Heart left ventricle (tissue), 16 donors: ENCODE results near the gene ADCY10. TPM values are rescaled to one million over a fixed set of nuclear protein-coding genes. Genes with fewer than 3 reads are reported as not detected.

Source experiments
- ATAC-seq, 4 donors: fragments of 200-7000 bp; cut with Tn5 transposase; one replicate each; pipeline ENCODE4 v1.9.1; 2020 to 2022; ENCODE audit warnings: moderate library complexity in 4 of 4, mild to moderate bottlenecking in 3 of 4, moderate number of reproducible peaks in 1 of 4
- DNase-seq, 5 donors: peaks; one replicate each; pipeline ENCODE4 v3.0.0-alpha.2; 2020
- H3K27ac ChIP-seq, 12 donors: fragments of 200-600 bp; sonication (generic) in 4 of 12; one replicate each; pipeline versions ENCODE4 v1.5.0 to v1.8.0; 2016 to 2022; ENCODE audit warnings: mild to moderate bottlenecking in 2 of 12
- H3K27me3 ChIP-seq, 9 donors: fragments of 200-600 bp; sonication (generic) in 2 of 9; one replicate each; pipeline versions ENCODE4 v1.5.1 to v1.8.0; 2016 to 2022; ENCODE audit warnings: mild to moderate bottlenecking in 3 of 9
- H3K36me3 ChIP-seq, 9 donors: fragments of 200-600 bp; sonication (generic) in 2 of 9; one replicate each; pipeline versions ENCODE4 v1.5.0 to v1.8.0; 2018 to 2022; ENCODE audit warnings: mild to moderate bottlenecking in 2 of 9
- H3K4me1 ChIP-seq, 12 donors: fragments of 200-600 bp; sonication (generic) in 4 of 12; one replicate each; pipeline versions ENCODE4 v1.5.0 to v1.8.0; 2016 to 2022; ENCODE audit warnings: mild to moderate bottlenecking in 3 of 12
- H3K4me3 ChIP-seq, 12 donors: fragments of 200-600 bp; sonication (generic) in 4 of 12; one replicate each; pipeline versions ENCODE4 v1.5.0 to v1.8.0; 2017 to 2022; ENCODE audit warnings: mild to moderate bottlenecking in 9 of 12, moderate library complexity in 4 of 12
- H3K9me3 ChIP-seq, 12 donors: fragments of 200-600 bp; sonication (generic) in 4 of 12; one replicate each; pipeline versions ENCODE4 v1.5.0 to v1.8.0; 2016 to 2022; ENCODE audit warnings: mild to moderate bottlenecking in 1 of 12
- CTCF ChIP-seq, 12 donors: fragments of 200-600 bp; sonication (generic) in 4 of 12; IDR thresholded peaks; one replicate each; pipeline versions ENCODE4 v1.5.0 to v1.8.0; 2018 to 2022; ENCODE audit warnings: antibody characterized with exemption in 12 of 12, mild to moderate bottlenecking in 5 of 12
- POLR2A ChIP-seq, 2 donors: fragments of 450-650 bp; IDR thresholded peaks; one replicate each; pipeline ENCODE4 v1.6.1; 2017; ENCODE audit warnings: antibody characterized with exemption in 2 of 2, mild to moderate bottlenecking in 2 of 2, moderate library complexity in 2 of 2
- WGBS, 4 donors: extraction: QIAGEN DNeasy Blood & Tissue Kit in 2 of 4; methylation state at CpG; one replicate each; pipeline versions ENCODE4 v1.1.5 to v1.1.7; 2013 to 2018; 5-methylcytosine and 5-hydroxymethylcytosine counted together
- intact Hi-C, 10 donors: fragments of 100-400 bp; cut with DNase I; formaldehyde crosslinking; loops; one replicate each; pipeline versions ENCODE4 v1.11.1 to v1.14.2; 2022
- long read RNA-seq, 3 donors: library from polyadenylated mRNA; unstranded; transcript quantifications; one replicate each; pipeline ENCODE4 v2.0.0, GENCODE V29; 2020 to 2021
- polyA plus RNA-seq, 2 donors: library from polyadenylated mRNA; stranded (reverse); fragments of 200-250 nt; gene quantifications; one replicate each; pipeline ENCODE4 v1.2.3, GENCODE V29; 2013
- total RNA-seq, 9 donors: library from RNA; depleted of rRNA in 2 of 9; stranded (reverse); fragments of >200 nt in 2 of 9; fragmentation: NEBNext Ultra II Directional in 3 of 9; extraction: Animal tissue kit (Norgen Biotek cat#: 25700) in 3 of 9; gene quantifications; one replicate each; pipeline versions ENCODE4 v1.1.0 to v1.2.4, GENCODE V29; 2016 to 2023
- donor health status: ischemic (EF 13 %, LVEDD 7.1; RV severe dilation, severe dysfunction).
- donor health status: healthy with polysubstance abuse.
- donor health status: DM: no; HTN: yes; CAD: no.
- donor health status: DM: no; HTN: no; CAD: no.
- donor health status: ischemic (EF 25% LVEDD 6.9; RV normal size, moderate dysfunction).
- donor health status: ischemic (EF 25% LVEDD 5.7; RV mildly dilated, moderate dysfunction).
- donor health status: healthy.
- donor health status: DM: yes; HTN: yes; CAD: no.
- donor health status: ischemic (EF 35%, LVEDD 5.7; RV mildly dilated, moderate dysfunction).
- donor health status: nonischemic (EF 11% LVEDD 7.7; RV severe dilation, severe dysfunction).
- donor health status: DM: yes; HTN: yes; CAD: no.
- donor health status: PGD.
- donor health status: ischemic (EF 29% LVEDD 5.4; RV normal size, mild dysfunction).
- donor health status: nonischemic (EF 23%, LVEDD 6.1; RV moderate dilation, normal function).

The ADCY10 gene, protein sequence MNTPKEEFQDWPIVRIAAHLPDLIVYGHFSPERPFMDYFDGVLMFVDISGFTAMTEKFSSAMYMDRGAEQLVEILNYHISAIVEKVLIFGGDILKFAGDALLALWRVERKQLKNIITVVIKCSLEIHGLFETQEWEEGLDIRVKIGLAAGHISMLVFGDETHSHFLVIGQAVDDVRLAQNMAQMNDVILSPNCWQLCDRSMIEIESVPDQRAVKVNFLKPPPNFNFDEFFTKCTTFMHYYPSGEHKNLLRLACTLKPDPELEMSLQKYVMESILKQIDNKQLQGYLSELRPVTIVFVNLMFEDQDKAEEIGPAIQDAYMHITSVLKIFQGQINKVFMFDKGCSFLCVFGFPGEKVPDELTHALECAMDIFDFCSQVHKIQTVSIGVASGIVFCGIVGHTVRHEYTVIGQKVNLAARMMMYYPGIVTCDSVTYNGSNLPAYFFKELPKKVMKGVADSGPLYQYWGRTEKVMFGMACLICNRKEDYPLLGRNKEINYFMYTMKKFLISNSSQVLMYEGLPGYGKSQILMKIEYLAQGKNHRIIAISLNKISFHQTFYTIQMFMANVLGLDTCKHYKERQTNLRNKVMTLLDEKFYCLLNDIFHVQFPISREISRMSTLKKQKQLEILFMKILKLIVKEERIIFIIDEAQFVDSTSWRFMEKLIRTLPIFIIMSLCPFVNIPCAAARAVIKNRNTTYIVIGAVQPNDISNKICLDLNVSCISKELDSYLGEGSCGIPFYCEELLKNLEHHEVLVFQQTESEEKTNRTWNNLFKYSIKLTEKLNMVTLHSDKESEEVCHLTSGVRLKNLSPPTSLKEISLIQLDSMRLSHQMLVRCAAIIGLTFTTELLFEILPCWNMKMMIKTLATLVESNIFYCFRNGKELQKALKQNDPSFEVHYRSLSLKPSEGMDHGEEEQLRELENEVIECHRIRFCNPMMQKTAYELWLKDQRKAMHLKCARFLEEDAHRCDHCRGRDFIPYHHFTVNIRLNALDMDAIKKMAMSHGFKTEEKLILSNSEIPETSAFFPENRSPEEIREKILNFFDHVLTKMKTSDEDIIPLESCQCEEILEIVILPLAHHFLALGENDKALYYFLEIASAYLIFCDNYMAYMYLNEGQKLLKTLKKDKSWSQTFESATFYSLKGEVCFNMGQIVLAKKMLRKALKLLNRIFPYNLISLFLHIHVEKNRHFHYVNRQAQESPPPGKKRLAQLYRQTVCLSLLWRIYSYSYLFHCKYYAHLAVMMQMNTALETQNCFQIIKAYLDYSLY (N-terminal part only)
- total RNA-seq: under 1 TPM in 8 of 9 donors, not detected in 1; 0.07 to 0.83 (median 0.48) TPM
- under 1 TPM; 0.19 to 0.25 TPM for polyA plus RNA-seq
- long read RNA-seq, donor 1: 0 reads
- long read RNA-seq, donor 2: 0 reads
- long read RNA-seq, donor 3: 0 reads

DNA sequence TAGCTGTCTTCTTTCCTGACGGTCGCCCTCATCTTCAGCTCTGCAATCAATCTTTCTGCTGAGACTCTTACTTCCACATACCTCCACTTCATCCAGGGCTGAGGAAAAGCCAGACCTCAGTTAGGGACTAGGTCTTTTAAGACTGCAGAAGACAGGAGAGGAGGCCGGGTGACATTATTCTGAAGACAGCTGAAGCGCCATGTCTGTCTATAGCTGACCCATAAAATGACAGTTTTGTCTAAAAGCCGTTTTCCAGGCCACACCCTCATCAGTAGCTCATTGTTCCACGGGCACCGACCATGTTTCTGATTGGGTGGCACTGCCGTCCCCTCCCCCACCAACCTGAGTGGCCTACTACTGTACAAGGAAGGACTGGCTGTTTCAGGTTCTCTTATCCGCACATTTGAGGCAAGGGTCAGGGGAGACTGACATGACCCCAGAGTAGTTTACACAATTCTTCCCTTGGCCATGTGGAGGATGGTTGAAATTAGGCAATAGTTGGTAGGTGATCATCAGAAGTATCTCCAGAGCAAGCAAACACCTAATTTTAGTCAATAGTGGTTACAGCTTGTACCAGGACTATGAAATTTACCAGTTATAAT, at the start of gene ADCY10:
ADCY10 (minus strand) TSS at position 240 of the 602 bp plus-strand sequence. CDS start 8,994 bp downstream, outside the sequence.
- ATAC-seq (peak in 3 of 4 donors; percentile 14 to 40 (median 30)), DNase-seq (no peak)
- peak within 1 kb of the TSS in 1 of 12 donors; percentile 15 for H3K27ac ChIP-seq
- intact Hi-C loops: loop anchor here in 1 of 10 donors (10.0 kb wide), 1 partner anchor 89 kb away; no protein-coding TSS in a partner anchor
- peaks cover 0 to 5% (median 0%) of the 10 kb centered on the region in 12 donors for H3K9me3 ChIP-seq
- TF ChIP-seq CTCF (IDR thresholded peaks at IDR 0.05): no peak
- TF ChIP-seq POLR2A (IDR thresholded peaks at IDR 0.05): no peak
- H3K4me1 ChIP-seq: peaks cover 0 to 22% (median 0%) of the 10 kb centered on the region in 12 donors
- 90 to 96% (median 94%) methylated on average over 9 of the region's 9 CpGs for WGBS, 4 donors
- H3K4me3 ChIP-seq: no peak within 1 kb of the TSS
- peaks cover 0 to 48% (median 31%) of the 10 kb centered on the region in 9 donors for H3K36me3 ChIP-seq
- no peaks in the 10 kb centered on the region for H3K27me3 ChIP-seq

- Histone ChIP-seq H3K36me3 (peaks cover 0 to 37% (median 33%) of the 10 kb centered on the region in 9 donors), H3K9me3 (no peaks in the 10 kb centered on the region), H3K27ac (no peak overlapping the region), H3K4me1 (peaks cover 0 to 12% (median 3%) of the 10 kb centered on the region in 12 donors), H3K27me3 (no peaks in the 10 kb centered on the region), H3K4me3 (no peak overlapping the region)
- TF ChIP-seq POLR2A (IDR thresholded peaks at IDR 0.05) (no peak), CTCF (IDR thresholded peaks at IDR 0.05) (no peak)
- ATAC-seq (no peak), DNase-seq (no peak)
- intact Hi-C loops: no loop called here
Measured at GRCh38 chr1:167957710-167958109, 43.8 kb upstream of the ADCY10 start.

DNA sequence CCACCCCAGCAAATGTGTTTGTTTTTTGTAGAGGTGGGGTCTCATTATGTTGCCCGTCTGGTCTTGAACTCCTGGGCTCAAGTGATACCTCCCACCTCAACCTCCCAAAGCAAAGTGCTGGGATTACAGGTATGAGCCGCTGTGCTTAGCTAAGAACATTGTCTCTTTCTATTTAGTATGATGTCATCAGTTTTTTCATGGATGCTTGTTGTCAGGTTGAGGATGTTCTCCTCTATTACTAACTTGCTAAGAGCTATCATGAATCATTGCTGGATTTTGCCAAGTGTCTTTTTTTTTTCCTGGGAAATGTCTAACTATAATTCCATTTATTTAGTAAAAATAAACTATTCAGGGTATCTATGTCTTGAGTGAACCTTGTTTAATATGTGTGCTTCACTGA, 42.0 kb upstream of the ADCY10 start:
- Histone ChIP-seq H3K27ac (no peak overlapping the region), H3K36me3 (peaks cover 0 to 47% (median 41%) of the 10 kb centered on the region in 9 donors), H3K9me3 (no peaks in the 10 kb centered on the region), H3K4me1 (peaks cover 0 to 13% (median 7%) of the 10 kb centered on the region in 12 donors), H3K4me3 (no peak overlapping the region), H3K27me3 (no peaks in the 10 kb centered on the region)
- intact Hi-C loops: no loop called here
- no peak for ATAC-seq
- DNase-seq: no peak
- WGBS, 4 donors: 100% methylated on average over 2 of the region's 2 CpGs
- TF ChIP-seq POLR2A (IDR thresholded peaks at IDR 0.05) (no peak), CTCF (IDR thresholded peaks at IDR 0.05) (no peak)
